Measurements from ENCODE around the gene SPTA1. TPM values are rescaled to one million over a fixed set of nuclear protein-coding genes. Genes with fewer than 3 reads are reported as not detected.

SPTA1 gene
- total and polyA plus RNA-seq, 2 of the 8 experiments (the other 6 are each of a cell fraction or from before 2014, with no cell fraction given) = not detected

GRCh38 chr1:158679289-158679688, 7.2 kb downstream of the SPTA1 start (continued):
- TF ChIP-seq HDAC2 (IDR thresholded peaks at IDR 0.05; ENCODE audit: borderline replicate concordance in 1 of 2, low read depth in 2 of 2, low read length in 2 of 2) (no peak), TBP (IDR thresholded peaks at IDR 0.05; ENCODE audit: low read depth, low read length) (no peak), KDM4A (IDR thresholded peaks at IDR 0.05; ENCODE audit: low read depth, low read length, severe bottlenecking) (no peak), JUND (IDR thresholded peaks at IDR 0.05; ENCODE audit: low read length) (no peak)
